Nephron progenitor cell (in vitro differentiated cells): ENCODE results near the gene NUDT1.

ENCODE experiments used
- DNase-seq: peaks from one replicate; pipeline ENCODE4 v3.0.0; 2021
- H3K27ac Mint-ChIP-seq: 2 replicates; pipeline ENCODE4 v1.8.0; 2021; ENCODE audit warnings: mild to moderate bottlenecking, moderate library complexity, mixed read lengths
- H3K27me3 Mint-ChIP-seq: 2 replicates; pipeline ENCODE4 v1.8.0; 2021; ENCODE audit warnings: mild to moderate bottlenecking, low read depth, mixed read lengths; ENCODE audit not compliant: poor library complexity
- H3K36me3 Mint-ChIP-seq: 2 replicates; pipeline ENCODE4 v1.8.0; 2021; ENCODE audit warnings: low read depth, mixed read lengths
- H3K4me1 Mint-ChIP-seq: 2 replicates; pipeline ENCODE4 v1.8.0; 2021; ENCODE audit warnings: mixed read lengths
- H3K4me3 Mint-ChIP-seq: 2 replicates; pipeline ENCODE4 v1.8.0; 2021; ENCODE audit warnings: mild to moderate bottlenecking, moderate library complexity, mixed read lengths
- H3K9me3 Mint-ChIP-seq: 2 replicates; pipeline ENCODE4 v1.8.0; 2021; ENCODE audit warnings: mild to moderate bottlenecking, moderate library complexity, mixed read lengths
- TF ChIP-seq, protein P1 (sequence below): fragments of 200-600 bp; sonication (generic); IDR thresholded peaks from 2 replicates; pipeline ENCODE4 v1.5.0; 2021; ENCODE audit warnings: antibody characterized with exemption

Gene NUDT1

DNA sequence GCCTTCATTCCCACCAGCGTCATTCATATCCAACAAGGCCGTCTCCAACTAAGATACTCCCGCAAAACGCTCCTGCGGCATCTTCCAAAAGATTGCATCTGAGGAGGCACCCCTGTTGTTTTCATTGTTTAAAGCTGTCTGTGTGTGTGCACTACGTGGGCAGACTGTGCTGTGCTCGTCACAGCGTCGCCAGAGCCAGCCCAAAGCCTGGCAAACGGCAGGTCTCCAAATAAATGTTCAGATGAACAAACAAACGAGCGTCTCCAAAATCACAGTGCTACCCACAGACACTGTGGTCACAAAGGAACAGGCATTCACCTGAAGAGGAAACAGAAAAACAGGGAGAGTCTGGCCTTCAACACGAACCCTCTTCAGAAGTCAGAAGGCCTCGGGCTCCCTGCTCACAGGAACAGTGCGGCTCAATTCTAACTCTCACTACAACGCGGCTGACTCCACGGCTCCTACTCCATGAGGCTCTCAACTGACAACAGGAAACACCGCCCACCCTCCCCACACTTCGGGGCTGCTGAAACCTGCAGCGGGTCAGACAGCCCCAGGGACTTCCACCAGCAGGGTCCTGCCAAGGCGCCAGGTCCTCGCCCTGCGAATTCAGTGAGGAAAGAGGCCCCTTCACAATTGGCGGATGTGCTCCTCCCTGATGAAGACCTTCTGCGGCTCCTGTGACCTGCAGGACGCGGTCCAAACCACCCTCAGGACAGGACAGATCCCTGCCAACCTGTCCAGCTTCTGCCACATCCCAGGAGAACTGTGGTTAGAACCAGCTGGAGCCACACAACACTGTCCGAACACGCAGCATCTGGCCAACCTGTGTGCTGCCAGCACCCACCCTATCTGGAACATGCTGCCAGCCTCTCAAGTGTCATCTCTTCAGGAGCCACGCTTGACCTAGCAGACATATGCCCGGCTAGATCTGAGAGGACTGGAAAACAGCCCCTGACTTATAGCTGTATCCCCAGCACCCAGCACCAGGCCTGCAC is 45.3 kb upstream of the NUDT1 start:
- Mint-ChIP-seq H3K27me3 (no peaks in the 10 kb centered on the region), H3K4me1 (no peaks in the 10 kb centered on the region), H3K27ac (no peak overlapping the region), H3K4me3 (no peak overlapping the region), H3K36me3 (peaks cover 48% of the 10 kb centered on the region), H3K9me3 (peaks cover 4% of the 10 kb centered on the region)
- no peak for DNase-seq
- TF ChIP-seq, protein P1, sequence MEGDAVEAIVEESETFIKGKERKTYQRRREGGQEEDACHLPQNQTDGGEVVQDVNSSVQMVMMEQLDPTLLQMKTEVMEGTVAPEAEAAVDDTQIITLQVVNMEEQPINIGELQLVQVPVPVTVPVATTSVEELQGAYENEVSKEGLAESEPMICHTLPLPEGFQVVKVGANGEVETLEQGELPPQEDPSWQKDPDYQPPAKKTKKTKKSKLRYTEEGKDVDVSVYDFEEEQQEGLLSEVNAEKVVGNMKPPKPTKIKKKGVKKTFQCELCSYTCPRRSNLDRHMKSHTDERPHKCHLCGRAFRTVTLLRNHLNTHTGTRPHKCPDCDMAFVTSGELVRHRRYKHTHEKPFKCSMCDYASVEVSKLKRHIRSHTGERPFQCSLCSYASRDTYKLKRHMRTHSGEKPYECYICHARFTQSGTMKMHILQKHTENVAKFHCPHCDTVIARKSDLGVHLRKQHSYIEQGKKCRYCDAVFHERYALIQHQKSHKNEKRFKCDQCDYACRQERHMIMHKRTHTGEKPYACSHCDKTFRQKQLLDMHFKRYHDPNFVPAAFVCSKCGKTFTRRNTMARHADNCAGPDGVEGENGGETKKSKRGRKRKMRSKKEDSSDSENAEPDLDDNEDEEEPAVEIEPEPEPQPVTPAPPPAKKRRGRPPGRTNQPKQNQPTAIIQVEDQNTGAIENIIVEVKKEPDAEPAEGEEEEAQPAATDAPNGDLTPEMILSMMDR: no peak

DNA sequence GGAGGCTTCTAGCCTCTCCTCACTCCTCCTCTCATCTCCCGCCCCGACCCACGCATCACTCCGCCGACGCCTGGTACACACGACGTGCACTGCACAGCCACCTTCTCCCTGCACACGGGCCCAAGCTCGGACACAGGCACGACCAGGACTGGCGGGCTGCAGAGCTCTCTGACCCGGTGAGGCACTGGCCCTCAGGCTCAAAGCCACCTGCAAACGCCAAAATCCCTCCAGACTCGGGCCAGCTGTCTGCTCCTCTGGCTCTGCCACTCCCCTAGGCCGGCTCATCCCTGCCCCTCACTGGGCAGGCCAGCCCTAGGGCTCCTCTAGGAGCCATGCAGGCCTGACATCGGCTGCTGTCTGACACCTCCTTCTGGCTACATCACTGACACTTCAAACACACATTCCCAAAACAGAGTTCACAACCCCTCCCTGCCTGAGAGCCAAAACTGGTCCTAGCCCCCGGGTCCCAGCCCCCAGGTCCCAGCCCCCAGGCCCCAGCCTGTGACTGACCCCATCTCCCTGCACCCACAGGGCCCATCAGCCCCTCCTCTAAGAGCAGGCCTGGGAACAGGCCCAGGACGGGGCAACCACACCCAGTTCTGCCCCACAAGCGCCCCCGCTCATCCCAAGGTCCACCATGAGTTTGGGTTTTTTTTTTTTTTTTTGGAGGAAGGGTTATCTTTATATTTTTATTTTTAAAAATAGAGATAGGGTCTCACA is 44.4 kb upstream of the NUDT1 start:
- H3K4me1 Mint-ChIP-seq: no peaks in the 10 kb centered on the region
- H3K36me3 Mint-ChIP-seq: peaks cover 43% of the 10 kb centered on the region
- H3K9me3 Mint-ChIP-seq: peaks cover 4% of the 10 kb centered on the region
- no peaks in the 10 kb centered on the region for H3K27me3 Mint-ChIP-seq
- no peak overlapping the region for H3K27ac Mint-ChIP-seq
- no peak for DNase-seq
- H3K4me3 Mint-ChIP-seq: no peak overlapping the region
- TF ChIP-seq, protein P1: no peak

DNA sequence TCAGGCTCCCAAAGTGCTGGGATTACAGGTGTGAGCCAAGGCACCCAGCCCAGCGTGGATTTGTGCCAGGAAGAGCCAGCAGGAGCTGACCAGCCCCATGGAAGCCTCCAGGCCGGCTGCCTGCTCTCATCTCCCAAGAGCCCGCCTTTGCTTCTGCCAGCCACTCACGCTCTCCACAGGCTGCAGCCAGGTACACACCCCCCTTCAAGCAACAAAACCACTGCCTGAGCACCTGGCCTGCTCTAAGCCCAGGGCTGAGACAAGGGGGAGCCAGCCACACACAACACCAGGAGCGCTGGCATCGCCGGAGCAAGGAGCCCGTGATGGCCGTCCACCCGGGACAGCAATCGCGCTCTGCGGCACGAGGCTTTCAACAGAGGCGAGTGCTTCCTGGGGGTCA is 43.8 kb upstream of the NUDT1 start:
- no peak for DNase-seq
- no peaks in the 10 kb centered on the region for H3K27me3 Mint-ChIP-seq
- no peak overlapping the region for H3K27ac Mint-ChIP-seq
- H3K4me3 Mint-ChIP-seq: no peak overlapping the region
- peaks cover 4% of the 10 kb centered on the region for H3K9me3 Mint-ChIP-seq
- H3K36me3 Mint-ChIP-seq: peaks cover 41% of the 10 kb centered on the region
- TF ChIP-seq, protein P1: no peak
- H3K4me1 Mint-ChIP-seq: peaks cover 3% of the 10 kb centered on the region

DNA sequence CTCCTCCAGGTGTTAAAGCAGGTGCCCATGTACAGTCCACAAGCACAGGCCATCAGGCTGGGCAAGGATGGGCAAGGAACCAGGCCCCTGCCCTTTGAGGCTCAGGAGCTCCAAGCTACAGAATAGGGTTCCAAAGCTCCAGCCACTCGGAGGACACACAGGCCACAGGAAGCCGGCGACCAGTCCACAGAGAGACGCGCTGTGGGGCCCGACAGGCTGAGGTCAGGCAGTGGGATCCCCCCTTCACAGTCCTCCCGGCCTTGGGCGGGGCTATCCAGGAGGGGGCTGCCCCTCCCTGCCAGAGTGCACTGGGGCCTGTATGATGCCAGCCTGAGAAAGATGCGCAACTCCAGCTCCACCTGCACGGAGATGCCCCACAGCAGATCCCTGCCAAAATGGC is 43.3 kb upstream of the NUDT1 start:
- Mint-ChIP-seq H3K27me3 (no peaks in the 10 kb centered on the region), H3K9me3 (peaks cover 4% of the 10 kb centered on the region), H3K27ac (no peak overlapping the region), H3K4me3 (no peak overlapping the region), H3K36me3 (peaks cover 41% of the 10 kb centered on the region), H3K4me1 (peaks cover 9% of the 10 kb centered on the region)
- no peak for DNase-seq
- TF ChIP-seq, protein P1: no peak

DNA sequence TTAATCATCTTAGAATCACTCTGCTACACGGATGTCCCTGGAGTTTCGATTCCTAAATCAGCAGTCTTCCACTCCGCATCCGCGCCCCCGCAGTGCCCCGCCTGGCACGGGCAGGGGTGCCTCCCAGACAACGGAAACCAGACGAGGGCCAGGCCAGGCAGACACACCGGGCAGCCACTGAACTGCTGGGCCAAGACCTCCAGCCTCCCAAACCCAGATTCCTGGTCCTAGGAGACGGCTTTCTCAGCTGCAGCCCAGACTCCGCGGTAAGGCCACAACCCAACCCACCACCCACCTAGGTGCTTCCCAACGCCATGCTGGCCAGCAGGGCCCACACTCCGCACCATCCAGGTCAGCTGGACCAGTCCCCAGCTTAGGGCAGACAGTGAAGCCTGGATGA is 42.5 kb upstream of the NUDT1 start:
- no peak for DNase-seq
- TF ChIP-seq, protein P1: no peak
- H3K4me1 Mint-ChIP-seq: peaks cover 16% of the 10 kb centered on the region
- no peaks in the 10 kb centered on the region for H3K27me3 Mint-ChIP-seq
- H3K36me3 Mint-ChIP-seq: peaks cover 34% of the 10 kb centered on the region
- H3K4me3 Mint-ChIP-seq: no peak overlapping the region
- H3K9me3 Mint-ChIP-seq: peaks cover 4% of the 10 kb centered on the region
- H3K27ac Mint-ChIP-seq: peak overlapping the region; percentile 75
